GM19463 (cell line): ENCODE data around the gene RRAD.
"Not testable (repeated sequence)": the region's sequence is repeated elsewhere in the genome, so short reads cannot be mapped to it uniquely, and the experiment has no call there.

ENCODE experiments used
- ATAC-seq: cut with Tn5 transposase; IDR thresholded peaks from one replicate; pipeline ENCODE4 v1.9.1; 2021; ENCODE audit warnings: mild to moderate bottlenecking, moderate library complexity; ENCODE audit not compliant: unreplicated experiment

RRAD gene, protein sequence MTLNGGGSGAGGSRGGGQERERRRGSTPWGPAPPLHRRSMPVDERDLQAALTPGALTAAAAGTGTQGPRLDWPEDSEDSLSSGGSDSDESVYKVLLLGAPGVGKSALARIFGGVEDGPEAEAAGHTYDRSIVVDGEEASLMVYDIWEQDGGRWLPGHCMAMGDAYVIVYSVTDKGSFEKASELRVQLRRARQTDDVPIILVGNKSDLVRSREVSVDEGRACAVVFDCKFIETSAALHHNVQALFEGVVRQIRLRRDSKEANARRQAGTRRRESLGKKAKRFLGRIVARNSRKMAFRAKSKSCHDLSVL

DNA sequence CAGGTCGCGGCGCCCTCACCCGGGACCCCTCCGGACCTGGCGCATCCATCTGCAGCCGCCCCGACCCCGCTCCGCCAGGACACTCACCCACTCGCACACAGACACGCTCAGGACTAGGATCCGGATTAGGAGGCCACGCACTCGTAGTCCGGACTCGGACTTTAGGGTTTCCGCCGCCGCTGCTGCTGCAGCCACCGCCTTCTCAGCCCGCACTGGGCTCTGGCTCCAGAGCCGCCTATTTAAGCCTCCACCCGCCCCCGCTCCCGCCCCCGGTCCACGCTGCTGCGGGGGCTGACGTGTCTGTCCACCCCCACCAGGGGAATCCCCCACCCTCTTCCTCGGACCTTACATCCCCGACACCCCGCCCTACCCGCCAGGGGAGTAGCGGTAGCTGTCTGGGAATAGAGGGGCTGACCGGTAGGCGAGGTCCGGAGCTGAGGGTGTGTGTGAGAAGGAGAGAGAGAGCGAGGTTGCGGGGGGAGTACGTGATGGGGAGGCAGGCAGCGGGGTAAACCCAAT lies at the start of gene RRAD:
Gene RRAD, minus strand, starts transcription at position 214 of the 519 bp plus-strand sequence. CDS start 356 bp downstream, outside the sequence.
- ATAC-seq, result no peak

DNA sequence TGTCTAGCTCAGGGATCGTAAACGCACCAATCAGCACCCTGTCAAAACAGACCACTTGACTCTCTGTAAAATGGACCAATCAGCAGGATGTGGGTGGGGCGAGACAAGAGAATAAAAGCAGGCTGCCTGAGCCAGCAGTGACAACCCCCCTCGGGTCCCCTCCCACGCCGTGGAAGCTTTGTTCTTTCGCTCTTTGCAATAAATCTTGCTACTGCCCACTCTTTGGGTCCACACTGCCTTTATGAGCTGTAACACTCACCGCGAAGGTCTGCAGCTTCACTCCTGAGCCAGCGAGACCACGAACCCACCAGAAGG lies 49.6 kb upstream of the RRAD start:
- ATAC-seq, result not testable (repeated sequence)

DNA sequence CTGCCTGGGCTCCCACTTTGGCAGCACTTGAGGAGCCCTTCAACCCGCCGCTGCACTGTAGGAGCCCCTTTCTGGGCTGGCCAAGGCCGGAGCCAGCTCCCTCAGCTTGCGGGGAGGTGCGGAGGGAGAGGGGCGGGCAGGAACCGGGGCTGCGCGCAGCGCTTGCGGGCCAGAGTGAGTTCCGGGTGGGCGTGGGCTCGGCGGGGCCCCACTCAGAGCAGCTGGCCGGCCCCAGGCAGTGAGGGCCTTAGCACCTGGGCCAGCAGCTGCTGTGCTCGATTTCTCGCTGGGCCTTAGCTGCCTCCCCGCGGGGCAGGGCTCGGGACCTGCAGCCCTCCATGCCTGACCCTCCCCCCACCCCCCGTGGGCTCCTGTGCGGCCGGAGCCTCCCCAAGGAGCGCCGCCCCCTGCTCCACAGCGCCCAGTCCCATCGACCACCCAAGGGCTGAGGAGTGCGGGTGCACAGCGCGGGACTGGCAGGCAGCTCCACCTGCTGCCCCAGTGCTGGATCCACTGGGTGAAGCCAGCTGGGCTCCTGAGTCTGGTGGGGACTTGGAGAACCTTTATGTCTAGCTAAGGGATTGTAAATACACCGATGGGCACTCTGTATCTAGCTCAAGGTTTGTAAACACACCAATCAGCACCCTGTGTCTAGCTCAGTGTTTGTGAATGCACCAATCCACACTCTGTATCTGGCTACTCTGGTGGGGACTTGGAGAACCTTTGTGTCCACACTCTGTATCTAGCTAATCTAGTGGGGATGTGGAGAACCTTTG lies 49.0 kb upstream of the RRAD start:
- not testable (repeated sequence) for ATAC-seq

DNA sequence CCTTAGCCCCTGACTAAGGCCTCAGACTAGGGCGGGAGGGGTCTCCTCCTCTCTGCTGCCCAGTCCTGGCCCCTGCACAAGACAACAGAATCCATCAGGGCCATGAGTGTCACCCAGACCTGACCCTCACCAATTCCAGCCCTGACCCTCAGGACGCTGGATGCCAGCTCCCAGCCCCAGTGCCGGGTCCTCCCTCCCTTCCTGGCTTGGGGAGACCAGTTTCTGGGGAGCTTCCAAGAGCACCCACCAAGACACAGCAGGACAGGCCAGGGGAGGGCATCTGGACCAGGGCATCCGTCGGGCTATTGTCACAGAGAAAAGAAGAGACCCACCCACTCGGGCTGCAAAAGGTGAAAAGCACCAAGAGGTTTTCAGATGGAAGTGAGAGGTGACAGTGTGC lies 48.4 kb upstream of the RRAD start:
- no peak for ATAC-seq

DNA sequence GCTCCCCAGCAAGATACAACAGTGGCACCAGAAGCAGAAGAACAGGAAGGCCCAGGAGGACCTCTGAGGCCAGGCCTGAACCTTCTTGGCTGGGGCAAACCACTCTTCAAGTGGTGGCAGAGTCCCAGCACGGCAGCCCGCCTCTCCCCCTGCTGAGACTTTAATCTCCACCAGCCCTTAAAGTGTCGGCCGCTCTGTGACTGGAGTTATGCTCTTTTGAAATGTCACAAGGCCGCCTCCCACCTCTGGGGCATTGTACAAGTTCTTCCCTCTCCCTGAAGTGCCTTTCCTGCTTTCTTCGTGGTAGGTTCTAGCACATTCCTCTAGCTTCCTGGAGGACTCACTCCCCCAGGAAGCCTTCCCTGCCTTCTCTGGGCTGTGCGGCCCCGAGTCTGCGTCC lies 47.6 kb upstream of the RRAD start:
- ATAC-seq, result no peak

DNA sequence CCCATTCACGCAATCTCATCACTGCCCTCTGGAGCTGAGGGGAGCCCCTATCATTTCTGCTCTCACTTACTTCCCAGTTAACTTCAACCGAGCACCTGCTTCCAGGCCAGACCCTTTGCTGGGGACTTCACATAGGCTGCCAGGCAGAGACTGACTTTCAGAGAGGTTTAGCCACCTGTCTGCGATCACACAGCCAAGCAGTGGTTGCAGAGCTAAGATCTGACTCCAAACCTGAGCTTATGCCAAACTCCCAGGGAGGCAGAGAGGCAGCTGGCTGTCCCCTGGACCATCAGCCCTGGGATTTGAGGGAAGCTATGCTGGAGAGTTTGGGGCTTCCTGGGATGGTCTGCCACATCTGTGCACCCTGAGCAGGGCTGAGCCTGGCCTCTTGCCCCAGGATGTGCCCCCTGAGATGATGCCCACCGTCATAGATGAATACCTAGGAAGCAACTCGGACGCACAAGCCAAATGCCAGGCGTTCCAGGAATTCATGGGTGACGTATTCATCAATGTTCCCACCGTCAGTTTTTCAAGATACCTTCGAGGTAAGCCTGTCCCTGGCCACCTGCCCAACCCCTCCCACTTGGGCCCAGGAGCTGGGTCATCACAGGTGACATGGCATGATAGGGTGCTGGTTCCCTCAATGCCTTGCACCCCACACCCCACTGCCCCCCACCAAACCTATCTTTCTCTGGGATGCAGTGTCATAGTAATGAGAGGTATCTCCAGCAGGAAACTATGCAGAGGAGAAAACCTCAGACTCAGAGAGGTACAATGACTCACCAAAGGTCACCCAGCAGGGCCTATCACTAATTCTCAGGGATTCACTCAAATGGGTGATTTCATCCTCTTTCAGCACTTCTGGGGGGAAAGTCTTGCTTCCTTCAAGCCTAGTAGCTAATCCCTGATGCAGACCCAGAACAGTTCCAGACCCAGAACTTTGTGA lies 45.7 kb upstream of the RRAD start:
- ATAC-seq, result no peak

DNA sequence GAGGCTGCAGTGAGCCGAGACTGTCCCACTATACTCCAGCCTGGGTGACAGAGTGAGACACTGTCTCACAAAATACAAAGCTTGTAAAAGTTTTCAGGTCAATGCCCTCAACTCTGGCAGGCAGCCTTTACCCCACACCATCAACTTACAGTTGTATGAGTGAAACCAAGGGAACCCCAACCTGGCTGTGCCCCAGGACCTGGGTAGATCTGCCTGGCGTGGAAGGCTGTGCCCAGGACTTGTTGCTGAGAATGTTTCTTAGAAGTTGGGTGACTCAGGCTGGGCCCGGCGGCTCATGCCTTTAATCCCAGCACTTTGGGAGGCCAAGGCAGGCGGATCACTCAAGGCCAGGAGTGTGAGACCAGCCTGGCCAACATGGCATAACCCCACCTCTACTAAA lies 43.5 kb upstream of the RRAD start:
- no peak for ATAC-seq

DNA sequence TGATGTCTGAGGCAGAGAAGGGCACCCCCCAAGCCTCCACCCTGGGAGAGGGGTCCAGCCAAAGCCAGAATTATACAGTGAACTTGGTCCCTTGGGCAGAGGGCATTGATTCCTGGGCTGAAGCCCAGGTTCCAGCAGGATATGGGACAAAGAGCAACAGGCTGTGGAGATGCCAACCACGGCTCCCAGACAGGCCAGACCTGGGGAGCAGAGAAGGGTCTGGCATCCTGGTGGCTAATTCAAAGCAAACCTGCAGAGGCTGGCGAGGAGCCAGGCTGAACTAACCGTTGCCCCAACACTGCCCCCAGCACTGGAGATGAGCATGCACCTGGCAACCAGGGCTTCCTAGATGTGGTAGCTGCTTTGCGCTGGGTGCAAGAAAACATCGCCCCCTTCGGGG lies 38.7 kb upstream of the RRAD start:
- no peak for ATAC-seq

DNA sequence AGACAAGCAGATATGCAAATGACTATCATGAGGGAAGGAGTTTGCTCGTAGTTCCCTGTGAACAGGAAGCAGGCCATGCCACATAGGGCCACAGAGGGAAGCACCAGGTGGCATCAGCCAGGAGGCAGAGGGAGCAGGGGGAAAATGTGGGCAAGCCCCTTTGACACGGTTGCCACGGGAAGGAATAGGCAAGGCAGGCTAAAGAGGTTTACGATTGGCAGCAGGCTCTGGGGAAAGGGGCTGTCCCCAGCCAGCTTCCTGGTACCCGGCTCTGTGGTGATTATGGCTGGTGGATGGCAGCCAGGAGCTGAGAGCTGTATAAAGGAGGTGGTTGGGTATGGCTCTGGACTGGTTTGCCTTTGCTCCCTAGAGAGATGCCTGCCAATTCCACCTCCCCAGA lies 36.6 kb upstream of the RRAD start:
- ATAC-seq, result no peak

DNA sequence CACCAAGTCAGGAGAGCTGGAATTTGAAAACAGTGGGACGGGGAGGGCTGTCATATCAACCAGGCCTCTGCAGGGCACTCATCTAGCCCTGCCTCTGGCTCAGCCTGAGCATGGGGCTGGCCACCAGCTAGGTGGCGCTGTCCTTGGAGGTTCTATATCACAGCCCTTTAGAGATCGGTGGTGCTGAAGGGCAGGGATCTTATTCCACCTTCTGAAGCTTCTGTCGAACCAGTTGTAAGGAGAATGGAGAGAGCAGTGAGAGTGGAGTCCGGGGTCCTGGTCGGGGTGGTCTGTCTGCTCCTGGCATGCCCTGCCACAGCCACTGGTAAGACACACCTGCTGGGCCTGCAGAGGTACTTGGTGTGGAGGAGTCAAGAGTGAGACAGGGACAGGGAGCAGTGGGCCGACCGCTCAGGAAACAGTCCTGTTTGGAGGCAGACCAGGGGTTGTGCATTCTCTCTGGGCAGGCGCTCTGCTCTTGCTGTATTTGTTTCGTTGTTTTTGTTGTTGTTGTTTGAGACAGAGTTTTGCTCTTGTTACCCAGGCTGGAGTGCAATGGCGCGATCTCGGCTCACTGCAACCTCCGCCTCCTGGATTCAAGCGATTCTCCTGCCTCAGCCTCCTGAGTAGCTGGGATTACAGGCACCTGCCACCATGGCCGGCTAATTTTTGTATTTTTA lies 35.9 kb upstream of the RRAD start, which contains the start of gene CES3:
Gene CES3, plus strand, starts transcription at position 202 of the 680 bp plus-strand sequence. Its CDS starts 42 bp downstream, at position 244.
- peak; percentile 86 for ATAC-seq

DNA sequence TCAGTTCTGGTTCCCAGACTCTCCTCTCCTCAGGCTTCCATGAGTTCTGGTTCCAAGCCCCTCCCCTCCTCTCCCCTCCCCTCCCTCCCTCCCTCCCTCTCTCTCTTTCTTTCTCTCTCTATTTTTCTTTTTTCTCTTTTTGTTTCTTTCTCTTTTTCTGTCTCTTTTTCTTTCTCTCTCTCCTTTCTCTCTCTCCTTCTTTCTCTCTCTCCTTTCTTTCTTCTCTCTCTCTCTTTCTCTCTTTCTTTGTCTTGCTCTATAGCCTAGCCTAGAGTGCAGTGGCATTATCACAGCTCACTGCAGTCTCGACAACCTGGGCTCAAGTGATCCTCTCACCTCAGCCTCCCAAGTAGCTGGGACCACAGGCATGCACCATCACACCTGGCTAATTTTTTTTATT lies 34.9 kb upstream of the RRAD start:
- ATAC-seq, result no peak

DNA sequence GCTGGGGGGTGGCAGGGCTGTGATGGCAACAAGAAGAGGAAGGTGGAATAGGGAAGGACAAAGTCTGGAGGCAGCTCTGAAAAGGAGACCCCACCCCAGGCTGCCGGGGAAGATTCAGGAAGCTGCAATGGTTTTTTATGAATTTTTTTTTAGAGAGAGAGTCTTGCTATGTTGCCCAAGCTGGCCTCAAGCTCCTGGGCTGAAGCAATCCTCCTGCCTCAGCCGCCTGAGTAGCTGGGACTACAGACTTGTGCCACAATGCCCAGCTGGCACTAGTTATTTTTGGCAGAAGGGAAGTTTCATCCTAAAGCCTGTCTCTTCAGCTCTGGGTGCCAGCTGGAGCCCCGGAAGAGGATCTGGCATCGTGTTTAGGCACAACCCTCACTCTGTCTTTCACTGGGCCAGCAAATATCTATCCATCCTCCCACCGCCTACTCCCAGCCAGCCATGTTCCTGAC lies 34.4 kb upstream of the RRAD start:
- no peak for ATAC-seq

DNA sequence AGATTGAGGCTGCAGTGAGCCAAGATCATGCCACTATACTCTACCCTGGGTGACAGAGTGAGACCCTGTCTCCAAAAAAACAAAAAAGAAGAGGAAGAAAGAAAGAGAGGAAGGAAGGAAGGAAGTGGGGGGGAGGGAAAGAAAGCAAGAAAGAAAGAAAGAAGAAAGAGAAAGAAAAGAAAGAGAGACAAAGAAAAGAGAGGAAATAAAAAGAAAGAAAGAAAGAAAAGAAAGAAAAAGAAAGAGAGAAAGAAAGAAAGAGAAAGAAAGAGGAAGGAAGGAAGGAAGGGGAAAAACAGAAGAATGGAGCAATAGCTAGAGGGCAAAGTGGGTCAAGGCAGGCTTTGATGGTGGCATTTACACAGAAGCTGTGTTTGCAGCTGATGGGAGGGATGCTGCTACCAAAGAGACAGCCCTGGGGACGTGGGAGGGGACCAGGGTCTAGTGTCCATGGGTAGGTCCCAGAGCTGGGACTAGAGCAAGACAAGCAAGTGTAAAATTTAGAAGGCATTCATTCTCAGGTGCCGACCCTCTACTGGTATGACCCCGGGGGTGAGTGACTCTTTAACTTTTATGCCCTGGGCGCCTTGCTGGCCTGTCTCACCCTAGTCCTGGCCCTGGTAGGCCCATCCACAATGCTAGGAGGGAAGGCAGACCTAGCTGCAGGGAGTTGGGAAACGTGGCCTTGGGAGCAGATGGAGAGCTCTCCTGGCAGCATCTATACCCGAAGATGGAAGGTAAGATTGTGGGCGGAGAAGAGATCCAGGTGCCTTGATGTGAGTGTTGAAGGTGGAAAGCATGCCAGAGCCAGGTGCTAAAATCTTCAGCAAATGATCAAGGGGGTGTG lies 33.7 kb upstream of the RRAD start:
- no peak for ATAC-seq

DNA sequence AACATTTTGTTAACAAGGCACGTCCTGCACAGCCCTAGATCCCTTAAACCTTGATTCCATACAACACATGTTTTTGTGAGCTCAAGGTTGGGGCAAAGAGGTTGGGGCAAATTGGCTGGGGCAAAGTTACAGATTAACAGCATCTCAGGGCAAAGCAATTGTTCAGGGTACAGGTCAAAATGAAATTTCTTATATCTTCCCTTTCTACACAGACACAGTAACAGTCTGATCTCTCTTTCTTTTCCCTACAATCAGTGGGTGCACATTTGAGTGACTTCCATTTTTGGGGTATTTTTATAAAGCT lies 30.8 kb upstream of the RRAD start:
- not testable (repeated sequence) for ATAC-seq

DNA sequence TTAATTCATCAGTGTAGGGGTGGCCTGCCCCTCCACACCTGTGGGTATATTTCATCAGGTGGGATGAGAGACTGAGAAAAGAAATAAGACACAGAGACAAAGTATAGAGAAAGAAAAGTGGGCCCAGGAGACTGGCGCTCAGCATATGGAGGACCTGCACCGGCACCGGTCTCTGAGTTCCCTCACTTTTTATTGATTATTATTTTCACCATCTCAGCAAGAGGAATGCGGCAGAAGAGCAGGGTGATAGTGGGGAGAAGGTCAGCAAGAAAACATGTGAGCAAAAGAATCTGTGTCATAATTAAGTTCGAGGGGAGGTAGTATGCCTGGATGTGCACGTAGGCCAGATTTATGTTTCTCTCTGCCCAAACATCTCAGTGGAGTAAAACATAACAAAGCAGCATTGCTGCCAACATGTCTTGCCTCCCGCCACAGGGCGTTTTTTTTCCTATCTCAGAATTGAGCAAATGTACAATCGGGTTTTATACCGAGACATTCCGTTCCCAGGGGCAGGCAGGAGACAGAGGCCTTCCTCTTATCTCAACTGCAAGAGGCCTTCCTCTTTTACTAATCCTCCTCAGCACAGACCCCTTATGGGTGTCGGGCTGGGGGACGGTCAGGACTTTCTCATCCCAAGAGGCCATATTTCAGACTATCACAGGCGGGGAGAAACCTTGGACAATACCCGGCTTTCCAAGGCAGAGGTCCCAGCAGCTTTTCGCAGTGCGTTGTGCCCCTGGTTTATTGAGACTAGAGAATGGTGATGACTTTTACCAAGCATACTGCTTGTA lies 30.2 kb upstream of the RRAD start:
- ATAC-seq, result not testable (repeated sequence)

DNA sequence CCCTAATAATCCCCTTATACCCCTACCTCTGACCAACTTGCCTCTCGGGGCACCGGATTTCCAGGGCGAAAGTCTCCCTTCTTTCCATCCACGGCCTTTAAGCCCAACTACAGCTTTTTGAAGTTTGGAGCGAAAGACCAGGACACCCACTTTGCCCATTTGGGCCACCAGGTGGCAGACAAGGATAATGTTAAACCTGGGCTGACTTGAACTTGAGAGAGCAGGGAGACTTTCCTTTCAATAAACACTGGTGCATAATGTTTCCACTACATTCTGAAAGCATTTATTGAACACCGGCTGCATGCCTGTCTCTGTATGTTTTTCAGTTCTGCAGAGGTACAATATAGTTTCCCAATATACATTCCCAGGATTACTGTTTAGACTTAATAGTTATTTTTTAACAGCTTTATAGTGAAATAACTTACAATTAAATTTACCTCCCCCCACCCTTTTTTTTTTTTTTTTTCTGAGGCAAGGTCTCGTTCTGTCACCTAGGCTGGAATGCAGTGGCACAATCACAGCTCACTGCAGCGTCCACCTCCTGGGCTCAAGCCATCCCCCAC lies 28.8 kb upstream of the RRAD start:
- ATAC-seq, result no peak

DNA sequence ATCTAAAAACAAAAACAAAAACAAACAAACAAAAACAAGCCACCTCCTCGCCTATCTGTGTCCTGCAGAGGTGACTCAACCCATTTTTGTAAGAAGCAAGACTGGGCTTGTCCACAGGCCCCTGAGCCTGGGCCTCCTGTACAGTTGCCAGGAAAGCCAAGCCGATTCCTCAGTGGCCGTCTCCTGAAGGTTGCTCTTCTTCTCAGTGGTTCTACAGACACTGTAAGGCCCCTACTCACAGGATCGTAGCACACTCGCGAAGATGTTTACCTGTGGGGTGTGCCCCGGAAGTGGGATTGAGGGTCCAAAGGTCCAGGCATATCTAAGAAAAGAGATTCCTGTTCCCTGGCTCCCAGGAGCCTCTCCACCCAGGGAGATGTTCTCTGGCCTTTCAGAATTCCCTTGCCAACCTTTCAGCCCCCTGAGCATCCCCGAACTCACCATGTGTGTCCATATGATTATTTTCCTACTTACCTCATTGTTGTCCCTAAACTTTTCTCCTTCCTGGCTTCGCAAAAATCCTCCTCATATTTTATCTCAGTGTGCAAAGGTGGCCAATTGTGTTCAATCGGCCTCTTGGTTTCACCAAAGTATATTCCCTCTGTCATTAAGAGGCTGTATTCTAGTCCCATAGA lies 28.2 kb upstream of the RRAD start:
- no peak for ATAC-seq
